Nephron (organoid): Measurements from ENCODE around the gene HRC.
"Not testable (repeated sequence)": the region's sequence is repeated elsewhere in the genome, so short reads cannot be mapped to it uniquely, and the experiment has no call there.

Source experiments
- H3K27ac Mint-ChIP-seq, 3 experiments: 2 replicates each; pipeline ENCODE4 v1.8.0; 2020; ENCODE audit warnings: mixed read lengths in 3 of 3, mild to moderate bottlenecking in 2 of 3, moderate library complexity in 1 of 3
- H3K27me3 Mint-ChIP-seq: 2 replicates; pipeline ENCODE4 v1.8.0; 2021; ENCODE audit warnings: low read depth, mild to moderate bottlenecking, moderate library complexity, mixed read lengths
- H3K36me3 Mint-ChIP-seq: 2 replicates; pipeline ENCODE4 v1.8.0; 2020; ENCODE audit warnings: low read depth, mixed read lengths
- H3K4me1 Mint-ChIP-seq: 2 replicates; pipeline ENCODE4 v1.8.0; 2020; ENCODE audit warnings: mixed read lengths
- H3K4me3 Mint-ChIP-seq, 3 experiments: 2 replicates each; pipeline ENCODE4 v1.8.0; 2020; ENCODE audit warnings: mild to moderate bottlenecking in 3 of 3, mixed read lengths in 3 of 3, moderate library complexity in 2 of 3
- H3K9me3 Mint-ChIP-seq: 2 replicates; pipeline ENCODE4 v1.8.0; 2020; ENCODE audit warnings: mixed read lengths
- TF ChIP-seq, protein P1 (sequence below), 3 experiments: fragments of 200-600 bp; sonication (generic); IDR thresholded peaks; one replicate each; pipeline ENCODE4 v1.5.0; 2021; ENCODE audit warnings: antibody characterized with exemption in 3 of 3; ENCODE audit not compliant: unreplicated experiment in 3 of 3

The HRC gene

DNA sequence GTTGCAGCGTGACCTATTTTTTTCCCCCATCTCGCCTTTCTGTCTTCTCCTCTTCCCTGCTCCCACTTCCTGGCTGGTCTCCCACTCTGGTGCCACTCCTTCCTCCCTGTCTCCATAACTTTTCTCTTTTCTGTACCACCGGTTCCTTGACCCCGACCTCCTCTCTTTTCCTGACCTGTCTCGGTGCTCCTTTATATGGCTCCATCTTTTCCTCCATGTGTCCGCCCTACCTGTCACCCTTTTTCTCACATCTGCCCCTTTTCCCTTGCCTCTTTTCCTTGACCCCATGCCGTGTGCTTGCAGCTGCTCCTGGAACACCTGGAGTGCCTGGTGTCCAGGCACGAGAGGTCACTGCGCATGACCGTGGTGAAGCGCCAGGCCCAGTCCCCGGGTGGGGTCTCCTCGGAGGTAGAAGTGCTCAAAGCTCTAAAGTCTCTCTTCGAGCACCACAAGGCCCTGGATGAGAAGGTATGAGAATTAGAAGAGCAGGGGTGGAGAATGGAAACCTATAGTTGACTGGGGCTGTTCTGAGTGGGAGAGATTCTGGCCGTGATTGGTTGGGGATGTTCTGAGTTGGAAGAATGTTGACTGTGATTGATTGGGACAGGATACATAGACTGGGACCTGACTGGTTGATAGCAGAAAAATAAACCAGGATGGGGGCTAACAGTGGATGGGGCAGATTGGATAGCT, 26.5 kb downstream of the HRC start:
- Mint-ChIP-seq H3K27ac (peak overlapping the region in 2 of 3 experiments; percentile 66 to 69), H3K4me1 (peaks cover 12% of the 10 kb centered on the region), H3K9me3 (no peaks in the 10 kb centered on the region), H3K4me3 (peak overlapping the region; percentile 64 to 84 (median 83)), H3K36me3 (peaks cover 3% of the 10 kb centered on the region), H3K27me3 (peaks cover 6% of the 10 kb centered on the region)
- TF ChIP-seq, protein P1, sequence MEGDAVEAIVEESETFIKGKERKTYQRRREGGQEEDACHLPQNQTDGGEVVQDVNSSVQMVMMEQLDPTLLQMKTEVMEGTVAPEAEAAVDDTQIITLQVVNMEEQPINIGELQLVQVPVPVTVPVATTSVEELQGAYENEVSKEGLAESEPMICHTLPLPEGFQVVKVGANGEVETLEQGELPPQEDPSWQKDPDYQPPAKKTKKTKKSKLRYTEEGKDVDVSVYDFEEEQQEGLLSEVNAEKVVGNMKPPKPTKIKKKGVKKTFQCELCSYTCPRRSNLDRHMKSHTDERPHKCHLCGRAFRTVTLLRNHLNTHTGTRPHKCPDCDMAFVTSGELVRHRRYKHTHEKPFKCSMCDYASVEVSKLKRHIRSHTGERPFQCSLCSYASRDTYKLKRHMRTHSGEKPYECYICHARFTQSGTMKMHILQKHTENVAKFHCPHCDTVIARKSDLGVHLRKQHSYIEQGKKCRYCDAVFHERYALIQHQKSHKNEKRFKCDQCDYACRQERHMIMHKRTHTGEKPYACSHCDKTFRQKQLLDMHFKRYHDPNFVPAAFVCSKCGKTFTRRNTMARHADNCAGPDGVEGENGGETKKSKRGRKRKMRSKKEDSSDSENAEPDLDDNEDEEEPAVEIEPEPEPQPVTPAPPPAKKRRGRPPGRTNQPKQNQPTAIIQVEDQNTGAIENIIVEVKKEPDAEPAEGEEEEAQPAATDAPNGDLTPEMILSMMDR (IDR thresholded peaks at IDR 0.05; ENCODE audit: unreplicated experiment in 3 of 3): no peak

DNA sequence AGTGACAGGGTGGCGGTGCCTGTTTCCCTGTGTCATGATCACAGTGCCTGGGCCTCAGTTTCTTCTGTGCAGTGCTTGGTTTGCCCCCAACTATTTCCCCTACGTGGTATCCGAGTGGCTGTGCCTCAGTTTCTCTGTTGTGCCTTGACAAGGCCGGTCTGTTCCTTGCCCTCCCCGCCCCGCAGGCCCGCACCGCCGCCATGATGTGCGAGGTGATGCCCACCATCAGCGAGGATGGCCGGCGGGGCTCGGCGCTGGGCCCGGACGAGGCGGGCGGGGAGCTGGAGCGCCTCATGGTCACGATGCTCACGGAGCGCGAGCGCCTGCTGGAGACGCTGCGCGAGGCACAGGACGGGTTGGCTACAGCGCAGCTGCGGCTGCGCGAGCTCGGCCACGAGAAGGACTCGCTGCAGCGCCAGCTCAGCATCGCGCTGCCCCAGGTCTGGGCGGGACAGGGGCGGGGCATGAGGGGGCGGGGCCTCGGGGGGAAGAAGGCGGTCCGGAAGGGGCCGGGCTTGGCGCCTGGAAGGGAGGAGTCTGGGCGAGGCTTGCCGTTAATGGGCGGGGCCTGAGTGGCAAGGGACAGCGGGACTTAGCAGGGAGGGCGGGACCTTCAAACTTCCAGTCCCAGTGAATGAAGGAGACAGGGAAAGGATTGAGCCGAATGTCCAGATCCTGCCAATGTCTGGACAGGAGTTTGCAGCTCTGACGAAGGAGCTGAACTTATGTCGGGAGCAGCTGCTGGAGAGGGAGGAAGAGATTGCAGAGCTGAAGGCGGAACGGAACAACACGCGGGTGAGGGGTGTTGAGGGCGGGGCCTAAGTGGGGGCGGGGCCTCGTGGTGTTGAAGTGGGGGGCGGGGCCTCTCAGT, 27.3 kb downstream of the HRC start:
- H3K27ac Mint-ChIP-seq: peak overlapping the region in 2 of 3 experiments; percentile 66 to 69
- TF ChIP-seq, protein P1 (IDR thresholded peaks at IDR 0.05; ENCODE audit: unreplicated experiment in 3 of 3): peak in 1 of 3 experiments; percentile 19
- H3K4me1 Mint-ChIP-seq: peaks cover 12% of the 10 kb centered on the region
- no peaks in the 10 kb centered on the region for H3K36me3 Mint-ChIP-seq
- peaks cover 6% of the 10 kb centered on the region for H3K27me3 Mint-ChIP-seq
- peak overlapping the region; percentile 81 to 84 (median 83) for H3K4me3 Mint-ChIP-seq
- H3K9me3 Mint-ChIP-seq: no peaks in the 10 kb centered on the region

DNA sequence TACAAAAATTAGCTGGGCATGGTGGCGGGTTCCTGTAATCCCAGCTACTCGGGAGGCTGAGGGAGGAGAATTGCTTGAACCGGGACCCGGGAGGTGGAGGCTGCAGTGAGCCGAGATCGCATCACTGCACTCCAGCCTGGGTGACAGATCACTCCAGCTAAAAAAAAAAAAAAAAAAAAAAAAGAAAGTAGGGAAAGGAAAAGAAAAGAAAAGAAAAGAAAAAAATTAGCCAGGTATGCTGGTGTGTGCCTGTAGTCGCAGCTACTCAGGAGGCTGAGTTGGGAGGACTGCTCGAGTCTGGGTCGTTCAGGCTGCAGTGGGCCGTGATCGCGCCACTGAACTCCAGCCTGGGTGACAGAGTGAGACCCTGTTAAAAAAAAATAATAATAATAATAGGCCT, 28.0 kb downstream of the HRC start:
- H3K4me1 Mint-ChIP-seq: peaks cover 12% of the 10 kb centered on the region
- H3K36me3 Mint-ChIP-seq, H3K27ac Mint-ChIP-seq, H3K4me3 Mint-ChIP-seq, H3K9me3 Mint-ChIP-seq: not testable (repeated sequence)
- H3K27me3 Mint-ChIP-seq: peaks cover 12% of the 10 kb centered on the region

DNA sequence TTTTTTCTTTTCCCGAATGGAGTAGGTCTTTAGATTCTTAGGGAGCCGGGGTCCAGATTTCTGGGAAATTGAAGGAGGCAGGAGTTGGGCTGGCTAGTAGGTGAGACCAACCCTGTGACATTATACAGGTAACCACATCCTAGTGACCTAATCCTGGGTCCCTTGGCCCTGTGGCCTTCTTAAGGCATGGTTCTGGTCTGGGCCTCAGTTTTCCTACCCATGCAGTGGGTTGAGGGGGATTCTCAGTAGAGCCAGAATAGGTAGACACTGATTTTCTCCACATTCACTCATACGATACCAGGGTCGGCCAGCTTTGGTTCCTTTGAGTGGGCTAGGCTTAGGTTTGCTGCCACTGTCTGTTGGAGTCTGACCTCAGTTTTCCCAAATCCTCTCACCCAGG, 28.6 kb downstream of the HRC start:
- Mint-ChIP-seq H3K4me3 (peak overlapping the region in 1 of 3 experiments; percentile 32), H3K27me3 (peaks cover 14% of the 10 kb centered on the region), H3K27ac (no peak overlapping the region)

DNA sequence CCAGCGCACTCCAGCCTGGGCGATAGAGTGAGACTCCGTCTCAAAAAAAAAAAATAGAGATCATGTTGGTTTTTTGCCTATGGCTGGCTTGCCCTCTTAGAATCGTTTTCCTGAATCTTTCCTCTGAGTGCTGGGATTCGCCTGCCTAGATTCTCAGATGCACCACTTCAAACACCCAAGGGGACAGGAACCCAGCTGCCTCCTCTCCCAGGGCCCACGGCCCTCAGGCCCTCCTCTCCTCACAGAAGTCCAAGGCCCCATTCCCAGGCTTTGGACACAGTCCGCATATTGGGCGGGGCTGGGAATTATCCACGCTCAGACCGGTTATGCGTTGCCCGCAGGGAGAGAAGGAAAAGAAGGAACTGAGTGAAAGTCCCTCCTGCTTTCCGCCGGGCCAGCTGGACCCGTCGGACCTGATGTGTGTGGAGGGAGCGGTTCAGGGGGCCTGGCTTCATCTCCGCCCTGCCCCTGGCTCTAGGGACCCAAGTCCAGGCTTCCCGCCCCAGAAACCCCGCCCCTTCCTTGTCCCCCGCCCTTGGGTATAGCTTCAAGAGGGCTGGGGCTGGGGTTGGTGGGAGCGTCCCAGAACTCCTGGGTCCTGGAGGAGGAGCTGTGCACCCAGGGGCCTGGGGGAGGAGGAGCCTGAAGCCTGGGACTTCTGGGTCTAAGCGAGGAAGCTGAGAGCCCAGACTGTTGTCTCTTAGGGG, 30.0 kb downstream of the HRC start:
- no peak overlapping the region for H3K4me3 Mint-ChIP-seq
- TF ChIP-seq, protein P1 (IDR thresholded peaks at IDR 0.05; ENCODE audit: unreplicated experiment in 3 of 3): no peak
- peaks cover 23% of the 10 kb centered on the region for H3K27me3 Mint-ChIP-seq
- no peak overlapping the region for H3K27ac Mint-ChIP-seq
- no peaks in the 10 kb centered on the region for H3K36me3 Mint-ChIP-seq
- H3K9me3 Mint-ChIP-seq: no peaks in the 10 kb centered on the region
- peaks cover 12% of the 10 kb centered on the region for H3K4me1 Mint-ChIP-seq

More for the DNA sequence above, 28.6 kb downstream of the HRC start:
- no peaks in the 10 kb centered on the region for H3K9me3 Mint-ChIP-seq
- H3K4me1 Mint-ChIP-seq: peaks cover 12% of the 10 kb centered on the region
- no peaks in the 10 kb centered on the region for H3K36me3 Mint-ChIP-seq
- TF ChIP-seq, protein P1 (IDR thresholded peaks at IDR 0.05; ENCODE audit: unreplicated experiment in 3 of 3): no peak

DNA sequence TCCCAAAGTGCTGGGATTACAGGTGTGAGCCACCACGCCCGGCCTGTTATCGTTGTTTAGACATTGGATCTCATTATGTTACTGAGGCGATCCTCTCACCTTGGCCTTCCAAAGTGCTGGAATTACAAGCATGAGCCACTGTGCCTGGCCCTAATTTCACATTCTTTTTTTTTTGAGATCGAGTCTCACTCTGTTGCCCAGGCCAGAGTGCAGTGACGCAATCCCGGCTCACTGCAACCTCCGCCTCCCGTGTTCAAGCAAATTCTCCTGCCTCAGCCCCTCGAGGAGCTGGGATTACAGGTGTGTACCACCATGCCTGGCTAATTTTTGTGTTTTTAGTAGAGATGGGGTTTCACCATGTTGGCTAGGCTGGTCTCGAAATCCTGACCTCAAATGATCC, 31.9 kb downstream of the HRC start:
- not testable (repeated sequence) for H3K36me3 Mint-ChIP-seq, H3K27ac Mint-ChIP-seq, H3K9me3 Mint-ChIP-seq, H3K4me1 Mint-ChIP-seq, H3K4me3 Mint-ChIP-seq
- peaks cover 23% of the 10 kb centered on the region for H3K27me3 Mint-ChIP-seq

DNA sequence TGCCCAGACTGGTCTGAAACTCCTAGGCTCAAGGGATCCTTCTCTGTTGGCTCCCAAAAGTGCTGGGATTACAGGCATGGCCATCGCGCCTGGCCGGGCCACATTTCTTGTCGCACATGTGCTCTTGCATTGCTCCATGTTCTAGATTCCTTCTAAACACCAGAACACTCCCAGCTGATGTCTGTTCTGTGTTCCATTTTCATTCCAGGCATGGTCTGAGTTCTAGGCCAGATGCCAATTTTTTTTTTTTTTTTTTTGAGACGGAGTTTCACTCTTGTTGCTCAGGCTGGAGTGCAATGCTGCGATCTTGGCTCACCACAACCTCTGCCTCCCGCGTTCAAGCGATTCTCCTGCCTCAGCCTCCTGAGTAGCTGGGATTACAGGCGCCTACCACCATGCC, 33.4 kb downstream of the HRC start:
- H3K4me3 Mint-ChIP-seq: peak overlapping the region in 2 of 3 experiments; percentile 13 to 38
- H3K36me3 Mint-ChIP-seq, H3K27ac Mint-ChIP-seq, H3K9me3 Mint-ChIP-seq: not testable (repeated sequence)
- H3K27me3 Mint-ChIP-seq: peaks cover 23% of the 10 kb centered on the region
- H3K4me1 Mint-ChIP-seq: peaks cover 11% of the 10 kb centered on the region
